Peyer's patch (tissue), 4 donors: ENCODE results near the gene SNTG2. TPM values are rescaled to one million over a fixed set of nuclear protein-coding genes. Genes with fewer than 3 reads are reported as not detected.

Experiments used
- DNase-seq, 3 donors: peaks; one replicate each; pipeline ENCODE4 v3.0.0-alpha.2; 2017 to 2019
- H3K27ac ChIP-seq, 4 donors: fragments of 200-600 bp; sonication (generic); one replicate each; pipeline ENCODE4 v1.5.1; 2016 to 2019
- H3K27me3 ChIP-seq, 2 donors: fragments of 200-600 bp; sonication (generic); one replicate each; pipeline ENCODE4 v1.5.1; 2019
- H3K36me3 ChIP-seq, 3 donors: fragments of 200-600 bp; sonication (generic); one replicate each; pipeline ENCODE4 v1.5.1; 2016 to 2019
- H3K4me1 ChIP-seq, 4 donors: fragments of 200-600 bp; sonication (generic); one replicate each; pipeline ENCODE4 v1.5.1; 2016 to 2019
- H3K4me3 ChIP-seq, 4 donors: fragments of 200-600 bp; sonication (generic); 1 replicate in 3 of 4; 2 replicates in 1 of 4; pipeline ENCODE4 v1.5.1; 2016 to 2019; ENCODE audit warnings: mild to moderate bottlenecking in 1 of 4
- H3K9me3 ChIP-seq, 4 donors: fragments of 200-600 bp; sonication (generic); one replicate each; pipeline ENCODE4 v1.5.1; 2016 to 2019; ENCODE audit warnings: mild to moderate bottlenecking in 1 of 4
- CTCF ChIP-seq, 6 experiments: fragments of 450-650 bp in 4 of 6; fragments of 200-600 bp in 2 of 6; sonication (generic) in 1 of 6; IDR thresholded peaks; one replicate each; pipeline ENCODE4 v1.5.1; 2017 to 2019; ENCODE audit warnings: antibody characterized with exemption in 6 of 6, mild to moderate bottlenecking in 3 of 6, moderate library complexity in 1 of 6
- POLR2A ChIP-seq, 2 donors: fragments of 450-650 bp; IDR thresholded peaks; one replicate each; pipeline ENCODE4 v1.5.1; 2017; ENCODE audit warnings: antibody characterized with exemption in 2 of 2, mild to moderate bottlenecking in 2 of 2, moderate library complexity in 2 of 2
- total RNA-seq, 4 donors: library from RNA; depleted of rRNA; stranded (reverse); fragments of >200 nt; gene quantifications; one replicate each; pipeline ENCODE4 v1.1.0, GENCODE V29; 2016

The SNTG2 gene
- total RNA-seq, 4 donors from 2014 or later: 1.8 to 65.2 (median 3.9) TPM

GRCh38 chr2:1282552-1282951 is 331.9 kb downstream of the SNTG2 start:
- no peaks in the 10 kb centered on the region for H3K36me3 ChIP-seq
- H3K9me3 ChIP-seq: no peaks in the 10 kb centered on the region
- H3K4me3 ChIP-seq: no peak overlapping the region
- no peak overlapping the region for H3K27ac ChIP-seq
- no peaks in the 10 kb centered on the region for H3K27me3 ChIP-seq
- no peak for TF ChIP-seq CTCF (IDR thresholded peaks at IDR 0.05)
- no peak for TF ChIP-seq POLR2A (IDR thresholded peaks at IDR 0.05)
- no peaks in the 10 kb centered on the region for H3K4me1 ChIP-seq
- DNase-seq: no peak

DNA sequence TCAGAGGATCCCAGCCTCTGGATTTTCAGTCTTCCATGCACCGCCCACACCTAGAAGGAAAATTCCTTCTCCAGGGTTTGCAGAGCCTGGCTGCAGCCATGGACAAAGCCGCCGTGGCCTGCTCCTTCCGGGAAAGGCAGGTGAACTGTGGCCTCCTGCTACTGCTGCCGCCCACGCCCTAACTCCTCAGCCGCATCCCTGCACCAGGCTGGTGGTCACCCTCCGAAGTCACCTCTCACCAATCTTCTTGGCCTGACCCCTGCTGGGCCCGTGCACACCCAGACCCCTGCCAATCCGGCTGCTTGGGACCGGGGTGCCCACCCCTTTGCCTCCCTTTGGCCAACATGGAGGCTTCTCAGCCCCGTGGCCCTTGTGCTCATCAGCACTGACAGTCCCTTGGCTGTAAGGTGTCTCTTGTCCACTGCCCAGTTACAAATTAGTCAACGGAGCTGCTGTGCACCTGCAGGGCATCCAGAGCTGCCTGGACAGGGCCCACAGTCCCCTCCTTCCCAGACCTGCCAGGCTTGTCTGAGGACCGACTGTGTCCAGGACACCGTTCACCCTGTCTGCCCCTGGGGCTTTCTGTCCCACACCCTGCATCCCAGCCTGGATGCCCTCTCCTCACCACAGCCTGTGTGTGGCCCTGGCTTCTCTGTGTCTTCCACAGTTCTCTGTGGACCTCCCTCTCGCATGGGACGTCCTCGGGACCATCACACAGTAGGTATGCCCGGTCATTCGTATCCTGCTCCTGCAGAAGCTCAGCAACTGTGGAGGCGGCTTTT is 332.6 kb downstream of the SNTG2 start:
- no peaks in the 10 kb centered on the region for H3K27me3 ChIP-seq
- no peaks in the 10 kb centered on the region for H3K9me3 ChIP-seq
- no peak for DNase-seq
- no peak overlapping the region for H3K4me3 ChIP-seq
- no peaks in the 10 kb centered on the region for H3K4me1 ChIP-seq
- TF ChIP-seq CTCF (IDR thresholded peaks at IDR 0.05): no peak
- TF ChIP-seq POLR2A (IDR thresholded peaks at IDR 0.05): no peak
- H3K27ac ChIP-seq: no peak overlapping the region
- H3K36me3 ChIP-seq: no peaks in the 10 kb centered on the region

- Histone ChIP-seq H3K36me3 (no peaks in the 10 kb centered on the region), H3K27me3 (no peaks in the 10 kb centered on the region), H3K4me1 (no peaks in the 10 kb centered on the region), H3K4me3 (no peak overlapping the region), H3K27ac (no peak overlapping the region), H3K9me3 (no peaks in the 10 kb centered on the region)
- TF ChIP-seq CTCF (IDR thresholded peaks at IDR 0.05) (no peak), POLR2A (IDR thresholded peaks at IDR 0.05) (no peak)
- no peak for DNase-seq
Measured at GRCh38 chr2:1283871-1284270, 333.2 kb downstream of the SNTG2 start.

DNA sequence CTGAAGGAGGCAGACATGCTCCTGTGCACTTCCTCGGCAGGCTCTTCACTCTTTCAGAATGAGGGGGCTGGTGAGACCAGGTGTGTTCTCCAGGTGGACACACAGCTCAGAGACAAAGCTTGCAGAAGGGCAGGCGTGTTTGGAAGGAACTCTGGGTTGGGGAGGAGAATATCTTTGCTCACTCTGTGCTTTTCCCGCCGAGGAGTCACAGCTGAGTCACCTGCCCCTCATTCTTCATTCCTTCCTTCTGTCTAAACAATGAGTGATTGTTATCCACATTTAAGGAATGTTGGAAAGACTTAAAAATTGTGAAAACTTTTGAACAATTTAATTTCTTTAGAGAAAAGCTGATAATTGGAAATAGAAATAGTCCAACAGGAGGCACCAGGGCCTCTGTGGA is 336.3 kb downstream of the SNTG2 start:
- H3K4me3 ChIP-seq: no peak overlapping the region
- TF ChIP-seq CTCF (IDR thresholded peaks at IDR 0.05): no peak
- no peak for TF ChIP-seq POLR2A (IDR thresholded peaks at IDR 0.05)
- H3K27ac ChIP-seq: no peak overlapping the region
- DNase-seq: no peak
- no peaks in the 10 kb centered on the region for H3K4me1 ChIP-seq
- H3K36me3 ChIP-seq: no peaks in the 10 kb centered on the region
- no peaks in the 10 kb centered on the region for H3K9me3 ChIP-seq
- no peaks in the 10 kb centered on the region for H3K27me3 ChIP-seq

DNA sequence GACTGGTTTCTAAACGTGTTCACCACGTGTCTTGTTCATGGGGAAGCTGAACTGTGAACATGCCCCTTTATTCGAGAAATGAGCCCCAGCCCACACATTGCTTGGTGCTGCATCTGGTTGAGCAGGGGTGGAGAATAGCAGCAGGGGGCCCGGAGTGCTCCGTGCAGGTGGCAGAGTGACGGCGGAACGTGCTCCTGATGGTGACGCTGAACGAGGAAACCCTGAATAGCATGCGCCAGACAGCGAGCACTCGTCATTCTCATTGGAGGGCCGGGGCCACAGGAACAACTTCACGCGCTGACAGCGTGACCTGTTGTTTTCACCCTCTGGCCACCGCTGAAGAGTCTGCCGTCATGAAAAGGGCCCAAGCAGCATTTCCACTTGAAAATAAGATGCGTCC is 336.8 kb downstream of the SNTG2 start:
- H3K27ac ChIP-seq: no peak overlapping the region
- TF ChIP-seq POLR2A (IDR thresholded peaks at IDR 0.05) (no peak), CTCF (IDR thresholded peaks at IDR 0.05) (no peak)
- H3K4me1 ChIP-seq: no peaks in the 10 kb centered on the region
- no peaks in the 10 kb centered on the region for H3K36me3 ChIP-seq
- no peaks in the 10 kb centered on the region for H3K9me3 ChIP-seq
- DNase-seq: no peak
- H3K4me3 ChIP-seq: no peak overlapping the region
- no peaks in the 10 kb centered on the region for H3K27me3 ChIP-seq
